NCI-H2171 (cell line): ENCODE measurements around the gene INPP5A.
"Not testable (repeated sequence)": the region's sequence is repeated elsewhere in the genome, so short reads cannot be mapped to it uniquely, and the experiment has no call there.

Source experiments
- DNase-seq: peaks from one replicate; lab custom pipeline; 2025; lab: John Stamatoyannopoulos, UW

Gene INPP5A

GRCh38 chr10:132548106-132548823 is 10.7 kb downstream of the INPP5A start:
- DNase-seq: no peak

GRCh38 chr10:132548869-132549268 is 11.3 kb downstream of the INPP5A start:
- DNase-seq: no peak

DNA sequence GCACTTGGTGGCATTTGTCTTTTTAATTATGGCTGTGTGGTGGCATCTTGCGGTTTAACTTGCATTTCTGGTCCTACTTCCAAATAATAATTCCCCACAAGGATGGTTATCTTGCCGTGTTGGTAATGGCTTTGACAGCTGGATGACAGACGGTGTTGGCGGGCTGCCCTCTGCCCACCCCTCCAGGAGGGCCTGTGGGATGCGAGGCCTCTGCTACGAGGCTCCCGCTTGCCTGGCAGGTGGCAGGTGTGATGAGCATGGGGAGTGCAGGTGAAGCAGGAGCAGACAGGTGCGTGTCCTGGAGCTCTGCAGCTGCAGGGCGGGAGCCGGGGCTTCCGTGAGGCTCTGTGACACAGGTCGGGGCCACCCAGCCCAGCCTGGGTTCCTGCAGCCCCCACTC is 11.8 kb downstream of the INPP5A start:
- DNase-seq: peak; percentile 68

DNA sequence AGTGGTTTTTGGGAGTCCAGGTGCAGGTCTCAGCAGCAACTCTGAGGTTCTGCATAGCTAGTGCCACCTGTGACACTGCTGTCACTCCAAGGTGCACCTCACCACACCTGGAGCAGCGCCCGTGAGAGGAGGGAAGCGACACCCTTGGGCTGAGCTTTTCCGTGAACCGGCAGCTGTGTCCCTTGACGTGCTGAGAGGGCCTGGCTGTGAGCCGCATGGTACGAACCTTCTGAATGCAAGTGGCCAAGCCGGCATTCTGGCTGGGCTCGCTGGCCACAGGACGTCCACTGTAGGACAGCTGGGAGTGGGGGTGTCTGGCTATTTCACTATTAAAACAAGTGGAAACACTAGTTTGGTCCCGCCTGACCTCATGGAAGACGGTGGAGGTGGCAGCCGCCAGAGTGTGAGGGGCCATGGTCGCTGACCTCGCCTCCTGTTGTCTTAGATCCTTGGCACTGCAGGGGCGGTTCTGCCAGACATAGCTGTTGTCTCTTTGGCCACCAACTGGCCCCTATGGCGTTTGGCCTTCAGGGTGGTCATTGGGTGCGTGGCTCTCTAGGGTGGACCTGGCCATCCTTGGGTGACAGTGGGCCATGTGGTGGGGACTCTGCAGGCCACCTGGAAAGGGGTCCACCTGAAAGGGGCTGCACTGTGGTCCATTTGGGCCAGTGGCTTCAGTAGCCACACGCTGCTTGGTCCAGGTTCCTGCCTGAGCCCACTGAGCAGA is 12.9 kb downstream of the INPP5A start:
- no peak for DNase-seq

- DNase-seq: no peak
Measured at GRCh38 chr10:132551093-132551807, 13.7 kb downstream of the INPP5A start.

GRCh38 chr10:132551808-132552130 is 14.2 kb downstream of the INPP5A start:
- no peak for DNase-seq

DNA sequence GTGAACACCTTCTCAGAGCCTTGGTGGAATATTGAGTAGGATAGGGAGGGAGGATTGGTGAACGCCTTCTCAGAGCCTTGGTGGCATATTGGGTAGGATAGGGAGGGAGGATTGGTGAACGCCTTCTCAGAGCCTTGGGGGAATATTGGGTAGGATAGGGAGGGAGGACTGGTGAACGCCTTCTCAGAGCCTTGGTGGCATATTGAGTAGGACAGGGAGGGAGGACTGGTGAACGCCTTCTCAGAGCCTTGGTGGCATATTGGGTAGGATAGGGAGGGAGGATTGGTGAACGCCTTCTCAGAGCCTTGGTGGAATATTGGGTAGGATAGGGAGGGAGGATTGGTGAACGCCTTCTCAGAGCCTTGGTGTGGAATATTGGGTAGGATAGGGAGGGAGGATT is 15.0 kb downstream of the INPP5A start:
- not testable (repeated sequence) for DNase-seq

- not testable (repeated sequence) for DNase-seq
Measured at GRCh38 chr10:132553568-132553967, 16.0 kb downstream of the INPP5A start.

GRCh38 chr10:132554053-132554990 is 16.7 kb downstream of the INPP5A start:
- no peak for DNase-seq

GRCh38 chr10:132554991-132555647 is 17.5 kb downstream of the INPP5A start:
- no peak for DNase-seq

GRCh38 chr10:132555648-132556575 is 18.3 kb downstream of the INPP5A start:
- no peak for DNase-seq

DNA sequence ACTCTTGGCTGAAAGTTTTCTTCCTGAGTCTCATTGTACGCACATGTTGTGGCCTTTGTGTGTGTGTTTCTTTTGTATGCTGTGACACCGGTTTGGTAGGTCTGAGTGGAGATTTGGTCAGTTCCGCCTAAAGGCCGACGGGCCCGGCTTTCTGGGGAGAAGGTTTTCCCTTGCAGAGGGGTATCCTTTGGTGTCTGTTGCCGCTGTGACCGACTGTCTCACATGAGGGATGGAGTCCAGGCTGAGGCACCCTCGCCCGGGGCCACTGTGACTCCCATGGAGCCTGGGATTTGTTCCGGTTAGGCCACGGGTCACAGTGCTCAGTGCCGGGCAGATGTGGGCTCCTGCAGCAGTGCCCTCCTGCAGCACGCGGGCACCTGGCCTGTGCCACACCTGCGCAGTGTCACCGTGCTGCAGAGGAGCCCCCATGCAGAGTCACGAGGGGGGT is 19.4 kb downstream of the INPP5A start:
- DNase-seq: no peak

GRCh38 chr10:132557696-132558515 is 20.3 kb downstream of the INPP5A start:
- no peak for DNase-seq

DNA sequence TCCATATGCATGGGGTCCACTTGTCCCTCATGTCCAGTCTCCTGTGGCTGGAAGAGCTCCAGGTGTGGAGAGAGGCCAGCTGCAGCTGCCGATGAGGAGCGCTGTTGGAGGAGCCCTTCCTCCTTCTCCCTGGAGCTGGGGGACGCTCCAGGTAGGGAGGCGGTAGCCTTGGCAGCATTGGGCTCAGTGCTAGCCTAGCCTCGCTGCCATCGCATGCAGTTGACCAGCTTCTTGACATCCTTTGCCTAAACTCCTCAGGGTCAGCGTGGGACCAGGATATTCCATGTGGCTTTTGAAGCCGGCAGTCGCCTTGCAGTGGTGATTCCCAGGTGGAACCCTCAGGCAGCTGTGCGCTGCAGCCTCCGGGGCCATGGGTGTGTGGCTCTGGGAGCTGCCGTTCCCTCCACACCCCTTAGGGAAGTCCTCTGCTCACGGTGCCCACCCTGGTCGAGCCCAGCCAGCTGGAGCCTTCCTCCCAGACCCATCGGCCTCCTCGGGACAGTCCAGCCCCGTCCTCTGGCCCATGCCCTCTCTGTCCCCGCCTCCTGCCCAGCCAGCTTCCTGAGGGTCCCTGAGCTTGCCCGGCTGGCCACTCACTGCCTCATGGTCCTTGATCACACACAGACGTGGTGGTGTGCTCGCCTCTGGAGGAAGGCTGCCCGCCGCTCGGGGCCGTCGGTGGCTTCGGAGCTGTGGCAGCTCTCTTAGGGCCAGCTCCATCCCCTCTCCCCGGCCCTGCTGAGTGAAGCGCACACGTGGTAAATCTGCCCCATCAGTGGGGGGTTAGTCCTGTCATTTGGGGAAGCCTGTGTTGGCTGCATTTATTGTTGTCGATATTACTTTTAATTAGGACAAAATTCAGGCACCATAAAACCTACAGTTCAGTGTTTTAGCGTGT is 21.2 kb downstream of the INPP5A start:
- DNase-seq: no peak

DNA sequence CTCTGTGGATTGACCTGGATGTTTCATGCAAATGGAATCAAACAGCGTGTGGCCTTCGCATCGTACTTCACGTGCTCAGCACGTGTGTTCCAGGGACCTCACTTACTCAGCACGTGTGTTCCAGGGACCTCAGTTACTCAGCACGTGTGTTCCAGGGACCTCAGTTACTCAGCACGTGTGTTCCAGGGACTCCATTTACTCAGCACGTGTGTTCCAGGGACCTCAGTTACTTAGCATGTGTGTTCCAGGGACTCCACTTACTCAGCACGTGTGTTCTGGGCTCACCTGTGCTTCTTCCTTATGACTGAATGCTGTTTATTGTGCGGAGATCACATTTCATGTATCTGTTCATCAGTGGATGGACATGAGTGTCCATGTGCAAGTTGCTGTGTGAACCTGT is 22.0 kb downstream of the INPP5A start:
- DNase-seq: no peak

GRCh38 chr10:132560241-132560731 is 22.7 kb downstream of the INPP5A start:
- DNase-seq: no peak

GRCh38 chr10:132562177-132562915 is 24.8 kb downstream of the INPP5A start:
- DNase-seq: no peak
